NT2/D1 (cell line): Measurements from ENCODE around the gene AGAP9.
"Not testable (repeated sequence)": the region's sequence is repeated elsewhere in the genome, so short reads cannot be mapped to it uniquely, and the experiment has no call there.

Source experiments
- SUZ12 ChIP-seq: IDR thresholded peaks from 2 replicates; pipeline ENCODE4 v1.6.1; 2011; ENCODE audit not compliant: insufficient read length, insufficient read depth; ENCODE audit errors: extremely low read depth
- YY1 ChIP-seq: IDR thresholded peaks from 2 replicates; pipeline ENCODE4 v1.6.1; 2011; ENCODE audit not compliant: insufficient read length, insufficient read depth
- ZNF274 ChIP-seq: IDR thresholded peaks from 2 replicates; pipeline ENCODE4 v1.6.1; 2011; ENCODE audit warnings: mild to moderate bottlenecking, low read depth, low read length

DNA sequence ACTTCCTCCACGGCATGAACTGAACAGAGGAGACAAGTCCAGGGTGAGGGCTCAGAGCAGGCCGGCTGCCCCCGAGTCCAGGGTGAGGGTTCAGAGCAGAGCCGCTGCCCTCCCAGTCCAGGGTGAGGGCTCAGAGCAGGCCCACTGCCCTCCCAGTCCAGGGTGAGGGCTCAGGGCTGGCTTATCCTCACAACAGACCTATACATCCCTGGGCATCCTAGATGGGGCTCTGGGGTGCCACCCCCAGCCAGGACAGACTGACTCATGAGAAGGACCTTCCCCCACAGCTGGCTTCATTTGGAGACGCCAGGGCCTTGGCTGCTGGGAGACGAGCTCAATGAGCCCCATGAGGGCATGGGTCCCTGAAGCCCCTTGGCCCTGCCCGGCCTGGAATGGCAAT lies 33.8 kb downstream of the AGAP9 start:
- TF ChIP-seq SUZ12, ZNF274, YY1: not testable (repeated sequence)
